ENCODE measurements around the gene RHOT2. TPM values are rescaled to one million over a fixed set of nuclear protein-coding genes. Genes with fewer than 3 reads are reported as not detected.

The RHOT2 gene
- total and polyA plus RNA-seq, 2 of the 8 experiments (the other 6 are each of a cell fraction or from before 2014, with no cell fraction given), result 149 to 194 TPM

DNA sequence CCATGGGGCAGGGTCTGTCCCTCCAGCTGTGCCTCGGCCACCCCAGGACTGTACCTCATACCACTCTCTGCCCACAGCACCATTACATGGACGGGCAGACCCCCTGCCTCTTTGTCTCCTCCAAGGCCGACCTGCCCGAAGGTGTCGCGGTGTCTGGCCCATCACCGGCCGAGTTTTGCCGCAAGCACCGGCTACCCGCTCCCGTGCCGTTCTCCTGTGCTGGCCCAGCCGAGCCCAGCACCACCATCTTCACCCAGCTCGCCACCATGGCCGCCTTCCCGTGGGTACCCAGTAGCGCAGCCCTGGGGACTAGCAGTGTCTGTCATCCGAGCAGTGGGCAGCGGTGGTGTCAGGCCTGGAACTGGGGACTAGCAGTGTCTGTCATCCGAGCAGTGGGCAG lies 4.9 kb downstream of the RHOT2 start (continued):
- no peak for TF ChIP-seq BRCA1 (IDR thresholded peaks at IDR 0.05; ENCODE audit: low read depth, low read length)
- TF ChIP-seq RNF2 (IDR thresholded peaks at IDR 0.05; ENCODE audit: borderline replicate concordance, low read depth, low read length, missing control alignments, poor library complexity, severe bottlenecking), result no peak
- no peak for TF ChIP-seq PHF8 (conservative IDR thresholded peaks at IDR 0.05; ENCODE audit: low read depth, low read length)
- TF ChIP-seq NANOG (IDR thresholded peaks at IDR 0.05; ENCODE audit: insufficient read depth, low read depth, low read length, poor library complexity, severe bottlenecking), result no peak
- no peak for TF ChIP-seq KDM4A (IDR thresholded peaks at IDR 0.05; ENCODE audit: low read depth, low read length, severe bottlenecking)
- no peak for TF ChIP-seq BACH1 (IDR thresholded peaks at IDR 0.05; ENCODE audit: low read length)

All from H1 (cell line).